Measurements from ENCODE around the gene VANGL1. TPM values are rescaled to one million over a fixed set of nuclear protein-coding genes. Genes with fewer than 3 reads are reported as not detected.
A peak's percentile ranks its signal among the peaks of the same experiment; 100 is the strongest.

VANGL1 gene
- total and polyA plus RNA-seq, 2 of the 4 experiments (the other 2 are of a cell fraction), result 6.1 to 6.7 TPM

DNA sequence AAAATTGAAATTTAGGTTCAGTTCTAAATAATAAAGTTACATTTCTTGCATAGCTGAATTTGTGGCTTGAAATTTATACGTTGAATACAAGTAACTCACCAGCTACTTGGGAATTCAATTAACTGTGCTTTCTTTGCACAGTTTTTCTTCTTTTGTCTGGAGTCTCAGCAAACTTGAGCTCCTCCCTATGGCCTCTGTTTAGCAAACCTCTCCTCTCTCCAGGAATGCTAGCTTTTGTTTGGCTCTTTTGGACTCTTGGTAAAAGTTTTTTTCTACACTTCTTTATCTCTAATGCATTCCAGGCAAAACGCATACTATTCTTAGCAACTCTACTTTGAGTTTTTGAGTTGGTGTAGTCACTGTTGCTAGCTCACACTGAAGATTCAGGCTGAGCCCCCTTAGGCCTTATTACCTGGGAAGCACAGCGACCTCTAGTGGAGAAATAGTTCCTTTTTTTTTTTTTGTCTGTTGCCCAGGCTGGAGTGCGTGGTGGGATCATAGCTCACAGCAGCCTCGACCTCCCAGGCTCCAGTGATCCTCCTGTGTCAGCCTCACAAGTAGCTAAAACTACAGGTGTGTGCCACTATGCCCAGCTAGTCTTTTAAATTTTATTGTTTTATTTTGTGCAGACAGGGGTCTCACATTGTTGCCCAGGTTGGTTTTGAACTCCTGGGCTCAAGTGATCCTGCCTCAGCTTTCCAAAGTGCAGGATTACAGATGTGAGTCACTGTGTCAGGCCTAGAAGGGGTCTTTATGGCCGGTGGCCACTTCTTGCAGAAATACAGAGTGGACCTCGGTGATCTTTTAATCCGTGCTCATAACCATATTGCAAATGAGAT is 65.0 kb downstream of the VANGL1 start:
- Histone ChIP-seq H3K4me2 (ENCODE audit: low read depth, low read length) (no peak overlapping the region), H2AK5ac (ENCODE audit: low read depth, low read length) (no peak overlapping the region), H3K27me3 (ENCODE audit: control insufficient read depth, insufficient read depth, low read length) (peaks cover 37% of the 10 kb centered on the region), H3K9me3 (ENCODE audit: control insufficient read depth, insufficient read depth, low read length) (no peaks in the 10 kb centered on the region), H3K27ac (ENCODE audit: insufficient read depth, low read length) (no peak overlapping the region), H2BK15ac (ENCODE audit: low read depth, low read length) (no peak overlapping the region), H3K56ac (ENCODE audit: extremely low read depth, insufficient read depth, low read length) (no peak overlapping the region), H3K4me1 (ENCODE audit: control insufficient read depth, insufficient read depth, low read length) (no peaks in the 10 kb centered on the region), H3K23ac (ENCODE audit: low read depth, low read length) (no peak overlapping the region), H3K9me1 (ENCODE audit: insufficient read depth, low read length) (no peaks in the 10 kb centered on the region), H3K36me3 (ENCODE audit: control insufficient read depth, insufficient read depth, low read length) (no peaks in the 10 kb centered on the region), H3K4me3 (ENCODE audit: insufficient read depth, low read depth, low read length) (no peak overlapping the region), H2BK20ac (ENCODE audit: low read depth, low read length) (no peak overlapping the region), H3K79me1 (ENCODE audit: low read depth in 1 of 2, low read length in 2 of 2) (no peaks in the 10 kb centered on the region), H2BK5ac (ENCODE audit: low read depth, low read length, poor library complexity, severe bottlenecking) (no peak overlapping the region), H4K5ac (ENCODE audit: low read depth, low read length) (no peak overlapping the region), H2AK9ac (replicated peaks; ENCODE audit: low read depth, low read length, poor library complexity) (no peak overlapping the region), H3K18ac (ENCODE audit: low read depth, low read length) (no peak overlapping the region), H4K91ac (ENCODE audit: insufficient read depth, low read depth, low read length) (no peak overlapping the region), H3K9ac (ENCODE audit: low read depth, low read length) (no peak overlapping the region), H2BK120ac (ENCODE audit: low read depth, low read length) (no peak overlapping the region), H4K20me1 (ENCODE audit: insufficient read depth, low read length) (no peaks in the 10 kb centered on the region), H2AFZ (replicated peaks; ENCODE audit: low read length, poor library complexity) (no peak overlapping the region), H3K4ac (ENCODE audit: low read depth, low read length) (no peak overlapping the region), H3K14ac (replicated peaks; ENCODE audit: low read depth, low read length) (no peak overlapping the region), H4K8ac (ENCODE audit: low read depth in 2 of 2, low read length in 2 of 2) (no peak overlapping the region)
- ChIA-PET POLR2A (ENCODE audit: unreplicated experiment) (no interaction called here), CTCF (interaction anchor here (0.6 to 2.7 kb wide), 24 partner anchors 8 to 1106 kb away, joined by 3 to 19 read pairs (median 5); no protein-coding TSS in a partner anchor)
- intact Hi-C loops (cut with micrococcal nuclease), result loop anchor here (1.0 to 5.0 kb wide), 2 partner anchors 65 to 99 kb away; partner anchors contain the start of gene VANGL1
- in situ Hi-C loops (cut with MboI; ENCODE audit: low sequenced_read_pairs), result loop anchor here (5.0 kb wide), 1 partner anchor 100 kb away; no protein-coding TSS in a partner anchor
- no CpG with 5 or more reads among the region's 8 CpGs for WGBS, 2 experiments (ENCODE audit: extremely low coverage in 2 of 2, insufficient read length in 1 of 2)
- DNase-seq, result peak; percentile 63
- no TSS peak for BruUV-seq (replicated peaks)
- dilution Hi-C loops (cut with HindIII; ENCODE audit: low sequenced_read_pairs, unreplicated experiment), result no loop called here
- peak; percentile 27 for ATAC-seq (ENCODE audit: low read depth)
- TF ChIP-seq CHD1 (IDR thresholded peaks at IDR 0.05; ENCODE audit: low read depth, low read length) (no peak), CTCF (conservative IDR thresholded peaks at IDR 0.05; ENCODE audit: low read depth, low read length) (peak; percentile 62), BHLHE40 (IDR thresholded peaks at IDR 0.05; ENCODE audit: low read depth, low read length) (no peak), RAD21 (IDR thresholded peaks at IDR 0.05; ENCODE audit: low read length) (peak; percentile 61), RCOR1 (IDR thresholded peaks at IDR 0.05; ENCODE audit: insufficient replicate concordance, low read length) (no peak), CEBPB (IDR thresholded peaks at IDR 0.05; ENCODE audit: low read depth, low read length) (no peak), MAZ (IDR thresholded peaks at IDR 0.05; ENCODE audit: borderline replicate concordance, low read depth, low read length) (no peak), MXI1 (IDR thresholded peaks at IDR 0.05; ENCODE audit: borderline replicate concordance, low read depth, low read length) (no peak), POLR2A (IDR thresholded peaks at IDR 0.05; ENCODE audit: low read depth, low read length) (no peak), MAFK (IDR thresholded peaks at IDR 0.05; ENCODE audit: low read depth, low read length) (no peak), ELK1 (IDR thresholded peaks at IDR 0.05; ENCODE audit: borderline replicate concordance, low read depth, low read length) (no peak), SMC3 (IDR thresholded peaks at IDR 0.05; ENCODE audit: low read depth, low read length) (peak; percentile 65), FOS (IDR thresholded peaks at IDR 0.05; ENCODE audit: low read depth, low read length) (no peak), NFE2L2 (IDR thresholded peaks at IDR 0.05; ENCODE audit: low read depth, low read length) (no peak)
- TF ChIP-seq, protein P1, sequence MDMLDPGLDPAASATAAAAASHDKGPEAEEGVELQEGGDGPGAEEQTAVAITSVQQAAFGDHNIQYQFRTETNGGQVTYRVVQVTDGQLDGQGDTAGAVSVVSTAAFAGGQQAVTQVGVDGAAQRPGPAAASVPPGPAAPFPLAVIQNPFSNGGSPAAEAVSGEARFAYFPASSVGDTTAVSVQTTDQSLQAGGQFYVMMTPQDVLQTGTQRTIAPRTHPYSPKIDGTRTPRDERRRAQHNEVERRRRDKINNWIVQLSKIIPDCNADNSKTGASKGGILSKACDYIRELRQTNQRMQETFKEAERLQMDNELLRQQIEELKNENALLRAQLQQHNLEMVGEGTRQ (IDR thresholded peaks at IDR 0.05; ENCODE audit: low read depth, low read length), result no peak
